Stimulated activated CD4-positive, alpha-beta T cell treated with anti-CD3 and anti-CD28 coated beads, Interleukin-1b, Interleukin-23, amount 100 ng/mL, for 48 hours (primary cell): Measurements from ENCODE around the gene DGCR2.
"Not testable (repeated sequence)": the region's sequence is repeated elsewhere in the genome, so short reads cannot be mapped to it uniquely, and the experiment has no call there.

Experiments used
- DNase-seq: peaks from one replicate; pipeline ENCODE4 v3.0.0-alpha.2; 2020

Gene DGCR2

GRCh38 chr22:19105867-19106802 is 16.1 kb downstream of the DGCR2 start:
- peak; percentile 31 for DNase-seq

GRCh38 chr22:19105456-19105855 is 16.8 kb downstream of the DGCR2 start:
- DNase-seq = no peak

- DNase-seq = no peak
Measured at GRCh38 chr22:19103880-19104821, 18.1 kb downstream of the DGCR2 start.

- no peak for DNase-seq
Measured at GRCh38 chr22:19098157-19098556, 24.1 kb downstream of the DGCR2 start.

- DNase-seq = no peak
Measured at GRCh38 chr22:19097518-19097917, 24.7 kb downstream of the DGCR2 start.

GRCh38 chr22:19096555-19096954 is 25.7 kb downstream of the DGCR2 start:
- DNase-seq = no peak

GRCh38 chr22:19094393-19094997 is 27.7 kb downstream of the DGCR2 start:
- no peak for DNase-seq

GRCh38 chr22:19092725-19093124 is 29.5 kb downstream of the DGCR2 start:
- no peak for DNase-seq

GRCh38 chr22:19090586-19091127 is 31.6 kb downstream of the DGCR2 start:
- DNase-seq = no peak

GRCh38 chr22:19090183-19090582 is 32.0 kb downstream of the DGCR2 start:
- no peak for DNase-seq

GRCh38 chr22:19088866-19089595 is 33.2 kb downstream of the DGCR2 start:
- DNase-seq = no peak

GRCh38 chr22:19086896-19087295 is 35.3 kb downstream of the DGCR2 start:
- DNase-seq = no peak

- no peak for DNase-seq
Measured at GRCh38 chr22:19086417-19086816, 35.8 kb downstream of the DGCR2 start.

- DNase-seq = no peak
Measured at GRCh38 chr22:19085233-19085718, 36.9 kb downstream of the DGCR2 start.

GRCh38 chr22:19084586-19084985 is 37.6 kb downstream of the DGCR2 start:
- DNase-seq = not testable (repeated sequence)

GRCh38 chr22:19084126-19084525 is 38.1 kb downstream of the DGCR2 start:
- DNase-seq = not testable (repeated sequence)

GRCh38 chr22:19082793-19083192 is 39.4 kb downstream of the DGCR2 start:
- DNase-seq = no peak

GRCh38 chr22:19082101-19082500 is 40.1 kb downstream of the DGCR2 start:
- DNase-seq = no peak

GRCh38 chr22:19081351-19081750 is 40.9 kb downstream of the DGCR2 start:
- no peak for DNase-seq

GRCh38 chr22:19080853-19081252 is 41.4 kb downstream of the DGCR2 start:
- no peak for DNase-seq

- DNase-seq = no peak
Measured at GRCh38 chr22:19079691-19080090, 42.5 kb downstream of the DGCR2 start.

GRCh38 chr22:19075404-19075803 is 46.8 kb downstream of the DGCR2 start:
- DNase-seq = no peak
